Measurements from ENCODE around the gene FBRS. TPM values are rescaled to one million over a fixed set of nuclear protein-coding genes. Genes with fewer than 3 reads are reported as not detected.

FBRS gene
- total and polyA plus RNA-seq, 2 of the 13 experiments (the other 11 are each of a cell fraction or from before 2014, with no cell fraction given), result 13.7 to 16.2 TPM

DNA sequence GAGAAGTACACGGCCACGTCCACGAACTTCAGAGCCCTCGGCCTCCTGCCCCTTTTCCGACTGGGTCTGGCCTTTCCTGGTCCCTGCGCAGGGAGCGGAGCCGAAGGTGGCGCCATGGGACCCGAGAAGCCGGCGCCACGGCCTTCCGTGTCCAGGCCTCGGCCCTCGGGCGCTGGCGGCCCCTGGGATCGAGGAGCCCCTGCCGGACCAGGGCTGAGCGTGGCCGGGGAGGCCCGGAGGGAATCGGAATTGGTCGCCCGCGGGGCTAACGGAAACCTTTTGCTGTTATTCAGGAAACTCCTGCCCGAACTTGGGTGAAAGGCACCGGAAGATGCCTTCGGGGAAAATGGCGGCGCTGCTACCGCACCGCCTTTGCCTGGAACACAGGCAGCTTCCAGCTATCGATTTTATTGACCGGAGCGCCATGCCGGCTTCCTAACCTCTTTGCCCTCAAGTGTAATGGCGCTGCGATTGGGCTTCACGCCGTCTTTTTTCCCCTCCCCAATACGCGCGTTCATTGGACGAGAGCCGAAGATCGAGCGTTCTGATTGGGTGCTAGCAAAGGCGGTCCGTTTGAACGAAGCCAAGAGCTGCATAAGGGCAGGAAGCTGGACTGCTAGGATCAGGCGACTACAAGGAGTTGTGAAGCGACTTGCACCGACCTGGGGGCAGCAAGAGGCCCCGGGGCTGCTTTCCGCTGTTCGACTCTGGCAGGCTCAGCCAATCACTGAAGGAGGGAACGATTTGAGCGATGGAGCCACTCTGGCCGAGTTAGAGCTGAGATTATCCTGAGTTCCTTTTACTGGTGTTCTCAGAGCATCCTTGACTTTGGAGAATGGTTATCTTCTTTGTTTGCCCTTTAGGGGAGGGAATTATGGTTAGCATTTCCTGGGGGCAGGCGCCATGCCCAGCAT is 48.0 kb upstream of the FBRS start, which contains the start of gene ZNF689 (continued):
- TF ChIP-seq ZNF547 (CRISPR knock-in tag; IDR thresholded peaks at IDR 0.05) (peak; percentile 91), ZNF274 (CRISPR knock-in tag; IDR thresholded peaks at IDR 0.05) (peak; percentile 96), KAT2B (IDR thresholded peaks at IDR 0.05; ENCODE audit: borderline replicate concordance, low read depth, low read length) (peak; percentile 100), ZKSCAN1 (IDR thresholded peaks at IDR 0.05; ENCODE audit: low read length) (peak; percentile 53), TBP (CRISPR knock-in tag; IDR thresholded peaks at IDR 0.05) (0 out of 2 replicates have a peak, but pooled peaks have one; percentile 45), ZNF720 (CRISPR knock-in tag; IDR thresholded peaks at IDR 0.05) (no peak; the same call in 1 of the 2 replicates), ZNF430 (CRISPR knock-in tag; IDR thresholded peaks at IDR 0.05) (peak; percentile 98), SRY (CRISPR knock-in tag; IDR thresholded peaks at IDR 0.05) (peak; percentile 97), ETS1 (CRISPR knock-in tag; IDR thresholded peaks at IDR 0.05) (no peak), ZNF550 (CRISPR knock-in tag; IDR thresholded peaks at IDR 0.05; ENCODE audit: borderline replicate concordance) (0 out of 2 replicates have a peak, but pooled peaks have one; percentile 12), RFX5 (IDR thresholded peaks at IDR 0.05; ENCODE audit: low read depth, low read length) (no peak), MYNN (CRISPR knock-in tag; IDR thresholded peaks at IDR 0.05; ENCODE audit: low read depth) (peak; percentile 93; the same call in 1 of the 2 replicates), ZBTB42 (CRISPR knock-in tag; IDR thresholded peaks at IDR 0.05) (0 out of 2 replicates have a peak, but pooled peaks have one; percentile 60), CREB1 (IDR thresholded peaks at IDR 0.05) (peak; percentile 87), CREB1 (CRISPR knock-in tag; IDR thresholded peaks at IDR 0.05) (peak; percentile 93)
- TF ChIP-seq, protein P1, sequence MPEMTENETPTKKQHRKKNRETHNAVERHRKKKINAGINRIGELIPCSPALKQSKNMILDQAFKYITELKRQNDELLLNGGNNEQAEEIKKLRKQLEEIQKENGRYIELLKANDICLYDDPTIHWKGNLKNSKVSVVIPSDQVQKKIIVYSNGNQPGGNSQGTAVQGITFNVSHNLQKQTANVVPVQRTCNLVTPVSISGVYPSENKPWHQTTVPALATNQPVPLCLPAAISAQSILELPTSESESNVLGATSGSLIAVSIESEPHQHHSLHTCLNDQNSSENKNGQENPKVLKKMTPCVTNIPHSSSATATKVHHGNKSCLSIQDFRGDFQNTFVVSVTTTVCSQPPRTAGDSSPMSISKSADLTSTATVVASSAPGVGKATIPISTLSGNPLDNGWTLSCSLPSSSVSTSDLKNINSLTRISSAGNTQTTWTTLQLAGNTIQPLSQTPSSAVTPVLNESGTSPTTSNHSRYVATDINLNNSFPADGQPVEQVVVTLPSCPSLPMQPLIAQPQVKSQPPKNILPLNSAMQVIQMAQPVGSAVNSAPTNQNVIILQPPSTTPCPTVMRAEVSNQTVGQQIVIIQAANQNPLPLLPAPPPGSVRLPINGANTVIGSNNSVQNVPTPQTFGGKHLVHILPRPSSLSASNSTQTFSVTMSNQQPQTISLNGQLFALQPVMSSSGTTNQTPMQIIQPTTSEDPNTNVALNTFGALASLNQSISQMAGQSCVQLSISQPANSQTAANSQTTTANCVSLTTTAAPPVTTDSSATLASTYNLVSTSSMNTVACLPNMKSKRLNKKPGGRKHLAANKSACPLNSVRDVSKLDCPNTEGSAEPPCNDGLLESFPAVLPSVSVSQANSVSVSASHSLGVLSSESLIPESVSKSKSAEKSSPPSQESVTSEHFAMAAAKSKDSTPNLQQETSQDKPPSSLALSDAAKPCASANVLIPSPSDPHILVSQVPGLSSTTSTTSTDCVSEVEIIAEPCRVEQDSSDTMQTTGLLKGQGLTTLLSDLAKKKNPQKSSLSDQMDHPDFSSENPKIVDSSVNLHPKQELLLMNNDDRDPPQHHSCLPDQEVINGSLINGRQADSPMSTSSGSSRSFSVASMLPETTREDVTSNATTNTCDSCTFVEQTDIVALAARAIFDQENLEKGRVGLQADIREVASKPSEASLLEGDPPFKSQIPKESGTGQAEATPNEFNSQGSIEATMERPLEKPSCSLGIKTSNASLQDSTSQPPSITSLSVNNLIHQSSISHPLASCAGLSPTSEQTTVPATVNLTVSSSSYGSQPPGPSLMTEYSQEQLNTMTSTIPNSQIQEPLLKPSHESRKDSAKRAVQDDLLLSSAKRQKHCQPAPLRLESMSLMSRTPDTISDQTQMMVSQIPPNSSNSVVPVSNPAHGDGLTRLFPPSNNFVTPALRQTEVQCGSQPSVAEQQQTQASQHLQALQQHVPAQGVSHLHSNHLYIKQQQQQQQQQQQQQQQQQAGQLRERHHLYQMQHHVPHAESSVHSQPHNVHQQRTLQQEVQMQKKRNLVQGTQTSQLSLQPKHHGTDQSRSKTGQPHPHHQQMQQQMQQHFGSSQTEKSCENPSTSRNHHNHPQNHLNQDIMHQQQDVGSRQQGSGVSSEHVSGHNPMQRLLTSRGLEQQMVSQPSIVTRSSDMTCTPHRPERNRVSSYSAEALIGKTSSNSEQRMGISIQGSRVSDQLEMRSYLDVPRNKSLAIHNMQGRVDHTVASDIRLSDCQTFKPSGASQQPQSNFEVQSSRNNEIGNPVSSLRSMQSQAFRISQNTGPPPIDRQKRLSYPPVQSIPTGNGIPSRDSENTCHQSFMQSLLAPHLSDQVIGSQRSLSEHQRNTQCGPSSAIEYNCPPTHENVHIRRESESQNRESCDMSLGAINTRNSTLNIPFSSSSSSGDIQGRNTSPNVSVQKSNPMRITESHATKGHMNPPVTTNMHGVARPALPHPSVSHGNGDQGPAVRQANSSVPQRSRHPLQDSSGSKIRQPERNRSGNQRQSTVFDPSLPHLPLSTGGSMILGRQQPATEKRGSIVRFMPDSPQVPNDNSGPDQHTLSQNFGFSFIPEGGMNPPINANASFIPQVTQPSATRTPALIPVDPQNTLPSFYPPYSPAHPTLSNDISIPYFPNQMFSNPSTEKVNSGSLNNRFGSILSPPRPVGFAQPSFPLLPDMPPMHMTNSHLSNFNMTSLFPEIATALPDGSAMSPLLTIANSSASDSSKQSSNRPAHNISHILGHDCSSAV (CRISPR knock-in tag; IDR thresholded peaks at IDR 0.05; ENCODE audit: borderline replicate concordance), result no peak
- TF ChIP-seq, protein P2, sequence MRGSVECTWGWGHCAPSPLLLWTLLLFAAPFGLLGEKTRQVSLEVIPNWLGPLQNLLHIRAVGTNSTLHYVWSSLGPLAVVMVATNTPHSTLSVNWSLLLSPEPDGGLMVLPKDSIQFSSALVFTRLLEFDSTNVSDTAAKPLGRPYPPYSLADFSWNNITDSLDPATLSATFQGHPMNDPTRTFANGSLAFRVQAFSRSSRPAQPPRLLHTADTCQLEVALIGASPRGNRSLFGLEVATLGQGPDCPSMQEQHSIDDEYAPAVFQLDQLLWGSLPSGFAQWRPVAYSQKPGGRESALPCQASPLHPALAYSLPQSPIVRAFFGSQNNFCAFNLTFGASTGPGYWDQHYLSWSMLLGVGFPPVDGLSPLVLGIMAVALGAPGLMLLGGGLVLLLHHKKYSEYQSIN (CRISPR knock-in tag; IDR thresholded peaks at IDR 0.05; ENCODE audit: borderline replicate concordance), result no peak
- TF ChIP-seq, protein P3, sequence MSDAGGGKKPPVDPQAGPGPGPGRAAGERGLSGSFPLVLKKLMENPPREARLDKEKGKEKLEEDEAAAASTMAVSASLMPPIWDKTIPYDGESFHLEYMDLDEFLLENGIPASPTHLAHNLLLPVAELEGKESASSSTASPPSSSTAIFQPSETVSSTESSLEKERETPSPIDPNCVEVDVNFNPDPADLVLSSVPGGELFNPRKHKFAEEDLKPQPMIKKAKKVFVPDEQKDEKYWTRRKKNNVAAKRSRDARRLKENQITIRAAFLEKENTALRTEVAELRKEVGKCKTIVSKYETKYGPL (CRISPR knock-in tag; IDR thresholded peaks at IDR 0.05), result peak; percentile 83; the same call in 1 of the 2 replicates
